ENCODE data around the gene SERGEF. TPM values are rescaled to one million over a fixed set of nuclear protein-coding genes. Genes with fewer than 3 reads are reported as not detected.

Gene SERGEF
- total RNA-seq, 4 donors from 2014 or later: 32.0 to 50.2 (median 37.6) TPM

DNA sequence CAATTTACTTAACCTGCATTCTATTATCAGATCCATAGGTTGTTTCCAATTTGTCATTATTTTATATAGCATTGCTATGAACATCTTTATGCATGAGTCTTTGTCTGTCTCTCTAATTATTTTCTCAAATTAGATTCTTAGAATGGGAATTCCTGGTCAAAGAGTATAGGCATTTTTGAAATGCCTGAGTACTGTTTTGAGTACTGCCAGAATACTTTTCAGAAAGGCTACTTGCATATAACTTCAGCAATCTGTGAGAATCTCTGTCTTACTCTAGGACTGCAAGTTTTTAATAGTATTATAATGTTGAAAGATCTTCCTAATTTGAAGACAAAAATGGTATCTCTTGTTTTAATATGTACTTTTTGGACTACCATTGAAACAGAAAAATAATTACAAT is 221.7 kb downstream of the SERGEF start:
- H3K27me3 ChIP-seq: no peaks in the 10 kb centered on the region
- no peak for DNase-seq (ENCODE audit: extremely low spot score)
- no peak overlapping the region for H3K27ac ChIP-seq (replicated peaks in 1 of 4)
- intact Hi-C loops (cut with DNase I): no loop called here
- no peak for TF ChIP-seq POLR2A (IDR thresholded peaks at IDR 0.05; ENCODE audit: low read depth)
- peaks cover 0 to 13% (median 1%) of the 10 kb centered on the region in 4 donors for H3K36me3 ChIP-seq
- H3K4me3 ChIP-seq: no peak overlapping the region
- no peaks in the 10 kb centered on the region for H3K9me3 ChIP-seq
- no peaks in the 10 kb centered on the region for H3K4me1 ChIP-seq

GRCh38 chr11:17790453-17790852 is 222.4 kb downstream of the SERGEF start:
- WGBS: 83% methylated on average over 1 of the region's 1 CpG
- H3K9me3 ChIP-seq: no peaks in the 10 kb centered on the region
- DNase-seq (ENCODE audit: extremely low spot score): no peak

DNA sequence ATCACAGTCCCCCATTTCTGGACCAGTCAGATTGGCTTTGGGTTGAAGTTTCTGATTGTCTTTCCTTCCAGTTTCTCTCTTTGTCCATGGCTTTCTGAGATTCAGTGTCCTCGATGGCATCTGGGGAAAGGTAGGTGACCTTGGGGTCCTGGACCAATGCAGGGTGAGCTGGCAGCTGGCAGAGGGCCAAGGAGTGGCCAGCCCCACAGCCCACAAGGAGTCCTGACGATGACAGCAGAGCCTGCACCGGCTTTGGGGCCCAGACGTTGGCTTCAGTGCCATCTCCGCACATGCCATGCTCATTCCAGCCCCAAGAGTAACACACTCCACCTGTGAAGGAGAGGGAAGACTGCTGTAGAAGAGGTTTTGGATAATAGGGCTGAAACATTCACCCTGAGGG is 224.8 kb downstream of the SERGEF start:
- WGBS: 100% methylated on average over 5 of the region's 5 CpGs
- Histone ChIP-seq H3K27ac (replicated peaks in 1 of 4) (no peak overlapping the region), H3K4me3 (no peak overlapping the region), H3K27me3 (no peaks in the 10 kb centered on the region), H3K4me1 (no peaks in the 10 kb centered on the region), H3K9me3 (no peaks in the 10 kb centered on the region), H3K36me3 (peaks cover 0 to 17% (median 1%) of the 10 kb centered on the region in 4 donors)
- intact Hi-C loops (cut with DNase I): no loop called here
- DNase-seq (ENCODE audit: extremely low spot score): no peak
- TF ChIP-seq POLR2AphosphoS5 (IDR thresholded peaks at IDR 0.05): no peak
- no peak for TF ChIP-seq CTCF (IDR thresholded peaks at IDR 0.05)
- no peak for TF ChIP-seq EP300 (IDR thresholded peaks at IDR 0.05)
- no peak for TF ChIP-seq POLR2A (IDR thresholded peaks at IDR 0.05; ENCODE audit: low read depth)

More at GRCh38 chr11:17790453-17790852, 222.4 kb downstream of the SERGEF start:
- no peak overlapping the region for H3K27ac ChIP-seq (replicated peaks in 1 of 4)
- H3K36me3 ChIP-seq: peaks cover 0 to 17% (median 1%) of the 10 kb centered on the region in 4 donors
- H3K27me3 ChIP-seq: no peaks in the 10 kb centered on the region
- TF ChIP-seq POLR2A (IDR thresholded peaks at IDR 0.05; ENCODE audit: low read depth) (no peak), CTCF (IDR thresholded peaks at IDR 0.05) (no peak), POLR2AphosphoS5 (IDR thresholded peaks at IDR 0.05) (no peak), EP300 (IDR thresholded peaks at IDR 0.05) (no peak)
- intact Hi-C loops (cut with DNase I): no loop called here
- no peak overlapping the region for H3K4me3 ChIP-seq
- no peaks in the 10 kb centered on the region for H3K4me1 ChIP-seq

DNA sequence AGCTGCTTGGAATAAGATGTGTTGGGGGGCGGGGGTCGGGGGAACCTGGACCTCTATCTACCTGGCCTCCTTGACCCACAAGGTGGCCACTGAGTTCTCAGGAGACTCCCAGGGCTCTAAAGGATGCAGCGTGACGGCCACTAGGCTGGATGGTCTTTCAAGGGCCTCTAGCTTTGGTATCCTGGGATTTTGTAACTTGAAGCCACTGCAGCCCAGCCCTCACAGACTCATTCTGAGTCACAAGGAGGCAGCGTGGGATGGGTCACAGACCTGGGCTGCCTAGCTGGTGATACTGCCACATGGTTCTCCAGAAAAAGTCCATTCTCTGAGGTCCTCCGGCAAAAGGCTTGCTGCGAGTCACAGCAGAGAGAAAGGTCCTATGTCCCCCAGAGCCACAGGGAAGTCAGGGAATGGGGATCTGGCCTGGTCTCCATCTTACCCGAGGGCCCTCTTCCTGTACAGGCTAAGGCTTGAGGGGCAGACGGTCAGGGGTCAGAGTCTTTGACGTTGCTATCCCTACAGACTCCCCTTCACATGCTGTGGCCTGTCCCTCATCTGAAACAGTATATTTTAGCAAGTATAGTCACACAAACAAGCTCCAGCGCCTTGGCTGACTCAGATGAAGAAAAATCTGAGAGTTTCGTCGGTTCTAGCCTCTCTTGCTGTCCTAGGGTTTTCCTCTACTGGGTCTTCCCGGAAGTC is 225.9 kb downstream of the SERGEF start:
- H3K27me3 ChIP-seq: no peaks in the 10 kb centered on the region
- intact Hi-C loops (cut with DNase I): no loop called here
- no peak overlapping the region for H3K4me3 ChIP-seq
- no peak overlapping the region for H3K27ac ChIP-seq (replicated peaks in 1 of 4)
- H3K9me3 ChIP-seq: no peaks in the 10 kb centered on the region
- 89% methylated on average over 13 of the region's 14 CpGs for WGBS
- no peak for TF ChIP-seq CTCF (IDR thresholded peaks at IDR 0.05)
- no peak for TF ChIP-seq EP300 (IDR thresholded peaks at IDR 0.05)
- DNase-seq (ENCODE audit: extremely low spot score): no peak
- H3K36me3 ChIP-seq: peaks cover 0 to 17% (median 1%) of the 10 kb centered on the region in 4 donors
- no peaks in the 10 kb centered on the region for H3K4me1 ChIP-seq

GRCh38 chr11:17783878-17784277 is 229.0 kb downstream of the SERGEF start:
- Histone ChIP-seq H3K27ac (replicated peaks in 1 of 4) (no peak overlapping the region), H3K27me3 (no peaks in the 10 kb centered on the region), H3K4me3 (no peak overlapping the region), H3K9me3 (no peaks in the 10 kb centered on the region), H3K4me1 (no peaks in the 10 kb centered on the region), H3K36me3 (peaks cover 0 to 17% (median 1%) of the 10 kb centered on the region in 4 donors)
- WGBS: 90% methylated on average over 4 of the region's 4 CpGs
- no peak for TF ChIP-seq CTCF (IDR thresholded peaks at IDR 0.05)
- TF ChIP-seq EP300 (IDR thresholded peaks at IDR 0.05): no peak
- no peak for TF ChIP-seq POLR2A (IDR thresholded peaks at IDR 0.05; ENCODE audit: low read depth)
- no peak for TF ChIP-seq POLR2AphosphoS5 (IDR thresholded peaks at IDR 0.05)
- intact Hi-C loops (cut with DNase I): no loop called here
- DNase-seq (ENCODE audit: extremely low spot score): no peak

Measured in esophagus muscularis mucosa (tissue), 4 donors.